Peyer's patch (tissue), 4 donors: ENCODE results near the gene FAM184B.

Source experiments
- CTCF ChIP-seq, 6 experiments: fragments of 450-650 bp in 4 of 6; fragments of 200-600 bp in 2 of 6; sonication (generic) in 1 of 6; IDR thresholded peaks; one replicate each; pipeline ENCODE4 v1.5.1; 2017 to 2019; ENCODE audit warnings: antibody characterized with exemption in 6 of 6, mild to moderate bottlenecking in 3 of 6, moderate library complexity in 1 of 6
- POLR2A ChIP-seq, 2 donors: fragments of 450-650 bp; IDR thresholded peaks; one replicate each; pipeline ENCODE4 v1.5.1; 2017; ENCODE audit warnings: antibody characterized with exemption in 2 of 2, mild to moderate bottlenecking in 2 of 2, moderate library complexity in 2 of 2

GRCh38 chr4:17781300-17782287, at the start of gene FAM184B:
- no peak for TF ChIP-seq CTCF (IDR thresholded peaks at IDR 0.05)
- no peak for TF ChIP-seq POLR2A (IDR thresholded peaks at IDR 0.05)
